Islet precursor cell (in vitro differentiated cells): ENCODE measurements around the gene USO1.
"Not testable (repeated sequence)": the region's sequence is repeated elsewhere in the genome, so short reads cannot be mapped to it uniquely, and the experiment has no call there.

Source experiments
- DNase-seq: peaks from one replicate; pipeline ENCODE4 v3.0.0-alpha.2; 2018

Gene USO1

GRCh38 chr4:75714011-75714410 is 10.4 kb upstream of the USO1 start:
- no peak for DNase-seq

- no peak for DNase-seq
These were observed 9.7 kb upstream of the USO1 start for GRCh38 chr4:75714704-75715103.

GRCh38 chr4:75715105-75715799 is 9.1 kb upstream of the USO1 start:
- no peak for DNase-seq

- DNase-seq, result not testable (repeated sequence)
These were observed 8.3 kb upstream of the USO1 start for GRCh38 chr4:75716054-75716453.

GRCh38 chr4:75717408-75717807 is 7.0 kb upstream of the USO1 start:
- no peak for DNase-seq

GRCh38 chr4:75718529-75718928 is 5.8 kb upstream of the USO1 start:
- DNase-seq, result peak; percentile 68

- DNase-seq, result no peak
These were observed 2.0 kb upstream of the USO1 start for GRCh38 chr4:75722417-75722816.

- DNase-seq, result no peak
These were observed 963 bp upstream of the USO1 start for GRCh38 chr4:75723163-75724065.

GRCh38 chr4:75724867-75725724 is 719 bp downstream of the USO1 start:
- peak; percentile 91 for DNase-seq

GRCh38 chr4:75725942-75726538 is 1.7 kb downstream of the USO1 start:
- not testable (repeated sequence) for DNase-seq

GRCh38 chr4:75726577-75726976 is 2.2 kb downstream of the USO1 start:
- no peak for DNase-seq

- DNase-seq, result no peak
These were observed 2.7 kb downstream of the USO1 start for GRCh38 chr4:75727073-75727472.

GRCh38 chr4:75729836-75730235 is 5.5 kb downstream of the USO1 start:
- DNase-seq, result no peak

- no peak for DNase-seq
These were observed 9.0 kb downstream of the USO1 start for GRCh38 chr4:75733369-75733768.

- DNase-seq, result no peak
These were observed 11.1 kb downstream of the USO1 start for GRCh38 chr4:75735525-75735924.

GRCh38 chr4:75736862-75737261 is 12.5 kb downstream of the USO1 start:
- no peak for DNase-seq

GRCh38 chr4:75737398-75737797 is 13.0 kb downstream of the USO1 start:
- DNase-seq, result no peak

- DNase-seq, result no peak
These were observed 16.6 kb downstream of the USO1 start for GRCh38 chr4:75741027-75741426.

- no peak for DNase-seq
These were observed 18.1 kb downstream of the USO1 start for GRCh38 chr4:75742451-75742850.

- no peak for DNase-seq
These were observed 20.8 kb downstream of the USO1 start for GRCh38 chr4:75745161-75745560.

GRCh38 chr4:75745721-75746199 is 21.4 kb downstream of the USO1 start:
- DNase-seq, result no peak

- DNase-seq, result no peak
These were observed 28.3 kb downstream of the USO1 start for GRCh38 chr4:75752637-75753036.

- DNase-seq, result no peak
These were observed 44.7 kb downstream of the USO1 start for GRCh38 chr4:75769036-75769435.
